WTC11 (cell line): ENCODE results near the gene GJC1. TPM values are rescaled to one million over a fixed set of nuclear protein-coding genes. Genes with fewer than 3 reads are reported as not detected.

Experiments used
- ATAC-seq: fragments of 200-7000 bp; cut with Tn5 transposase; 2 replicates; pipeline ENCODE4 v1.10.0; 2021; ENCODE audit warnings: mild to moderate bottlenecking, moderate library complexity
- CTCF ChIA-PET: fragments of 300-600 bp; sonication (Branson Sonifier 250); formaldehyde crosslinking; loops from one replicate; lab custom pipeline; 2021; ENCODE audit warnings: antibody characterized with exemption; lab: Charles Lee
- POLR2A ChIA-PET: fragments of 350-600 bp; sonication (Branson Sonifier 250); formaldehyde crosslinking; loops from one replicate; lab custom pipeline; 2021; ENCODE audit warnings: antibody characterized with exemption; lab: Charles Lee
- DNase-seq: peaks from one replicate; pipeline ENCODE4 v3.0.0; 2021; ENCODE audit warnings: low spot score
- H3K27ac Mint-ChIP-seq: 2 replicates; pipeline ENCODE4 v1.8.0; 2021; ENCODE audit warnings: mixed read lengths
- H3K27me3 Mint-ChIP-seq: 2 replicates; pipeline ENCODE4 v1.8.0; 2021; ENCODE audit warnings: low read depth, mild to moderate bottlenecking, moderate library complexity, mixed read lengths
- H3K36me3 Mint-ChIP-seq: 2 replicates; pipeline ENCODE4 v1.8.0; 2021; ENCODE audit warnings: mixed read lengths
- H3K4me1 Mint-ChIP-seq: 2 replicates; pipeline ENCODE4 v1.8.0; 2022; ENCODE audit warnings: mixed read lengths
- H3K4me3 Mint-ChIP-seq: 2 replicates; pipeline ENCODE4 v1.8.0; 2021; ENCODE audit warnings: mild to moderate bottlenecking, moderate library complexity, mixed read lengths
- H3K9me3 Mint-ChIP-seq: 2 replicates; pipeline ENCODE4 v1.8.0; 2021; ENCODE audit warnings: mixed read lengths
- E2F5 ChIP-seq: sonication (generic); formaldehyde crosslinking; IDR thresholded peaks from 2 replicates; pipeline ENCODE4 v1.8.1; 2022; ENCODE audit warnings: mild to moderate bottlenecking, moderate library complexity, missing genetic modification reagents
- EMX1 ChIP-seq: fragments of 250-450 bp; sonication (Bioruptor Pico); IDR thresholded peaks from 2 replicates; pipeline ENCODE4 v1.8.0; 2021; ENCODE audit warnings: mild to moderate bottlenecking
- FOXP4 ChIP-seq: sonication (generic); formaldehyde crosslinking; IDR thresholded peaks from 2 replicates; pipeline ENCODE4 v1.8.0; 2022; ENCODE audit warnings: mild to moderate bottlenecking, missing genetic modification reagents
- GTF2I ChIP-seq: fragments of 250-450 bp; sonication (Bioruptor Pico); conservative IDR thresholded peaks from 2 replicates; pipeline ENCODE4 v1.4.0; 2021; ENCODE audit warnings: mild to moderate bottlenecking
- IRF2 ChIP-seq: sonication (generic); formaldehyde crosslinking; IDR thresholded peaks from 2 replicates; pipeline ENCODE4 v1.8.0; 2022; ENCODE audit warnings: low read depth, missing genetic modification reagents, borderline replicate concordance
- KAT7 ChIP-seq: sonication (generic); formaldehyde crosslinking; IDR thresholded peaks from 2 replicates; pipeline ENCODE4 v1.8.1; 2023; ENCODE audit warnings: missing genetic modification reagents, mild to moderate bottlenecking, borderline replicate concordance
- MAX ChIP-seq: sonication (generic); formaldehyde crosslinking; IDR thresholded peaks from 2 replicates; pipeline ENCODE4 v1.8.0; 2022; ENCODE audit warnings: mild to moderate bottlenecking, missing genetic modification reagents
- MYBL2 ChIP-seq: sonication (generic); formaldehyde crosslinking; IDR thresholded peaks from 2 replicates; pipeline ENCODE4 v1.8.1; 2023; ENCODE audit warnings: mild to moderate bottlenecking, moderate library complexity, missing genetic modification reagents
- PRRX2 ChIP-seq: fragments of 250-450 bp; sonication (Bioruptor Pico); IDR thresholded peaks from 2 replicates; pipeline ENCODE4 v1.8.0; 2021; ENCODE audit warnings: mild to moderate bottlenecking
- SMAD4 ChIP-seq: sonication (generic); formaldehyde crosslinking; IDR thresholded peaks from 2 replicates; pipeline ENCODE4 v1.8.0; 2022; ENCODE audit warnings: mild to moderate bottlenecking, missing genetic modification reagents
- STAT6 ChIP-seq: sonication (generic); formaldehyde crosslinking; conservative IDR thresholded peaks from 2 replicates; pipeline ENCODE4 v1.8.1; 2023; ENCODE audit warnings: mild to moderate bottlenecking, low read depth, missing genetic modification reagents, moderate library complexity
- USF1 ChIP-seq: sonication (generic); formaldehyde crosslinking; IDR thresholded peaks from 2 replicates; pipeline ENCODE4 v1.8.0; 2022; ENCODE audit warnings: mild to moderate bottlenecking, missing genetic modification reagents
- total RNA-seq: library from RNA; stranded (reverse); gene quantifications from 3 replicates; pipeline ENCODE4 v1.2.3, GENCODE V29; 2021

GJC1 gene
- total RNA-seq, 1 experiment from 2014 or later, result 104 TPM

GRCh38 chr17:44830359-44831288 is 537 bp upstream of the GJC1 start (continued):
- TF ChIP-seq MYBL2 (CRISPR knock-in tag) (0 out of 2 replicates have a peak, but pooled peaks have one; percentile 15), PRRX2 (CRISPR knock-in tag) (no peak), FOXP4 (CRISPR knock-in tag) (no peak), E2F5 (CRISPR knock-in tag) (peak; percentile 13; the same call in 1 of the 2 replicates), USF1 (CRISPR knock-in tag) (peak; percentile 38; the same call in 1 of the 2 replicates)

- H3K36me3 Mint-ChIP-seq, result no peaks in the 10 kb centered on the region
- POLR2A ChIA-PET, result interaction anchor here (0.6 to 0.9 kb wide), 2 partner anchors 9 to 63 kb away, joined by 3 to 4 read pairs; no protein-coding TSS in a partner anchor
These were observed 1.1 kb downstream of the GJC1 start for GRCh38 chr17:44828919-44829522.

GRCh38 chr17:44827863-44828262 is 2.2 kb downstream of the GJC1 start:
- ChIA-PET POLR2A (no interaction called here), CTCF (interaction anchor here (1.0 kb wide), 1 partner anchor 48 kb away, joined by 5 read pairs; no protein-coding TSS in a partner anchor)
- no peak for TF ChIP-seq STAT6
- TF ChIP-seq EMX1 (CRISPR knock-in tag), result no peak
- Mint-ChIP-seq H3K27me3 (no peaks in the 10 kb centered on the region), H3K4me3 (peak overlapping the region; percentile 93), H3K36me3 (peaks cover 5% of the 10 kb centered on the region; the same call in 1 of the 2 replicates), H3K27ac (no peak overlapping the region), H3K4me1 (peaks cover 44% of the 10 kb centered on the region), H3K9me3 (no peaks in the 10 kb centered on the region)
- DNase-seq (no peak), ATAC-seq (no peak)

More at GRCh38 chr17:44828919-44829522, 1.1 kb downstream of the GJC1 start:
- TF ChIP-seq IRF2, result no peak
- no peak for TF ChIP-seq GTF2I (CRISPR knock-in tag)
- no peak for TF ChIP-seq SMAD4 (CRISPR knock-in tag)
- peak; percentile 36 for TF ChIP-seq MAX
- no peak for TF ChIP-seq EMX1 (CRISPR knock-in tag)
- TF ChIP-seq E2F5 (CRISPR knock-in tag), result no peak
- no peak for TF ChIP-seq KAT7 (CRISPR knock-in tag)
- no peak for ATAC-seq
- H3K4me3 Mint-ChIP-seq, result peak overlapping the region; percentile 93
- peak overlapping the region; percentile 58 for H3K27ac Mint-ChIP-seq
- no peaks in the 10 kb centered on the region for H3K9me3 Mint-ChIP-seq
- no peaks in the 10 kb centered on the region for H3K27me3 Mint-ChIP-seq
- H3K4me1 Mint-ChIP-seq, result peaks cover 47% of the 10 kb centered on the region
- CTCF ChIA-PET, result interaction anchor here (1.0 to 1.3 kb wide), 3 partner anchors 50 to 53 kb away, joined by 3 to 9 read pairs (median 4); no protein-coding TSS in a partner anchor
- DNase-seq, result no peak
